Cardiac atrium fibroblast (primary cell): ENCODE measurements around the gene TAS2R4. TPM values are rescaled to one million over a fixed set of nuclear protein-coding genes. Genes with fewer than 3 reads are reported as not detected.

Experiments
- total RNA-seq: library from RNA; depleted of rRNA; stranded (reverse); fragments of >200 nt; gene quantifications from 2 replicates; pipeline ENCODE4 v1.2.3, GENCODE V29; 2015

Gene TAS2R4, protein sequence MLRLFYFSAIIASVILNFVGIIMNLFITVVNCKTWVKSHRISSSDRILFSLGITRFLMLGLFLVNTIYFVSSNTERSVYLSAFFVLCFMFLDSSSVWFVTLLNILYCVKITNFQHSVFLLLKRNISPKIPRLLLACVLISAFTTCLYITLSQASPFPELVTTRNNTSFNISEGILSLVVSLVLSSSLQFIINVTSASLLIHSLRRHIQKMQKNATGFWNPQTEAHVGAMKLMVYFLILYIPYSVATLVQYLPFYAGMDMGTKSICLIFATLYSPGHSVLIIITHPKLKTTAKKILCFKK
- total RNA-seq, result under 0.01 and 0.16 TPM in 2 replicates

GRCh38 chr7:141776374-141776773, at the start of gene TAS2R4:
TSS of gene TAS2R4 (plus strand) at chr7:141776674. CDS start at chr7:141778489, 1,815 bp downstream.

DNA sequence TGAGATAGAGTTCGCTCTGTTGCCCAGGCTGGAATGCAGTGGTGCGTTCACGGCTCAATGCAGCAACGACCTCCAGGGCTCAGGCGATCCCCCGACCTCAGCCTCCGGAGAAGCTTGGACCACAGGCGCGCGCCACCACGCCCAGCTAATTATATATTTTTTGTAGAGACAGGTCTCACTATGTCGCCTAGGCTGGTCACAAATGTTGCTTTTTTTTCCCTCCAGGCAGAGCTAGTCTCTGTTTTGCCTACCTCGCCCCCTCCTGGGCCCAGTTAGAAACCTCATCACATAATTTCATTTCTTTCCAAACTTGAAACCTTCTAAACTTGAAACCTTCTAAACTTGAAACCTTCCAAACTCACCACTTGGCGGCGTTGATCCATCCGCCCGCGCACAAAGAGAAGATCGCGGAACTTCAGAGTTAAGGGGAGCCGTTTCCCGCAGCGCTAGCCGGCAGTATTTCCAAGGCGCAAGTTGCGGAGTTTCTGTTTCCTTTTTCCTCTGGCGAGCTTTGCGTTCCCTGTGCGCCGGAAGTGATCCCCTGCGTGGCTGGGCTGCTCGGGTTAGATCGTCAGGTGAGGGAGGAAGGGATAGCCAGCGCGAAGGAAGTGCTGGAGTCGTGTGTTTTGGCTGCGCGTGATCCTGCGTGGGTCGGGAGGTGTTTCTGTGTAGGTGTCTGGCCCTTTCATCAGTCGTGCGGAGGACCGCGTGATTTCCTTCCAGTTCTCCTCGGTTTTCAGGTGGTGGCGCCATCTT, 38.5 kb upstream of the TAS2R4 start, which contains the start of gene SSBP1:
Gene SSBP1, plus strand, starts transcription at position 523 of the 756 bp plus-strand sequence. CDS start 809 bp downstream, outside the sequence.

DNA sequence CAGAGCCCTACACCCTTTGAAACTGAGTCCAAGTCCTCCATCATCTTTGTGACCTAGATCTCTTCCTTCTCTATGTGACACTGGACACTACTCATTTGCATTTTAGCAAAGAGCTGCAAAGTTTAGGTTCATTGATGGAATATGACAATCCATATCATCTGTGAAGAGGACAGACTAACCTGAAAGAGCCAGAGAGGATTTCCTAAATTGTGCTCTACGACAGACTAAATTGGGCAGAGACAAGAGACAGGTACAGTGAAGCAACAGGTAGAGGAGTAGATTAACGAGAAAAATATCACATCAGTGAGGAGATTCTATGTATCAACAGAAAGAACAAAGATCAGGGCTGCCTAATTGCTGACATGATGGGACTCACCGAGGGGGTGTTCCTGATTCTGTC, 12.7 kb upstream of the TAS2R4 start, which contains the start of gene TAS2R3:
Gene TAS2R3, plus strand, starts transcription at position 301 of the 400 bp plus-strand sequence. Its CDS starts 62 bp downstream, at position 363.

DNA sequence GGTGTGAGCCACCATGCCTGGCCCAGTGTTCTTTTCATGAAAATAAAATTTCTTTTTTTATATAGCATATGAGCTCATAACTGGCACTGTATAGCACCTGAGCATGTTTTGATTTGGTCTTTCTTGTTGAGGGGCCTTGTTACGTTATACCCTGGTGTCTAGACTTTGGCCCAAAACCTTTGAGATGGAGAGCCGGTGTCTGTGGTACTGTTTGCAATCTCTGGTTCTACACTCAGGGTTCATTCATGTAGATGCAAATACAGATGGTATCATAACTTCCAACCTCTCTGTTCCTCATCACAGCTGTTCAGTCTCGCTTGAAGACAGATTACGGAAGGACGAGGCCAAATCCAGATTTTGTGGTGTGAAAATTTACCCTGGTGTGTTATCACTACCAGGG, 13.4 kb downstream of the TAS2R4 start, which contains the start of gene TAS2R5:
Gene TAS2R5, plus strand, starts transcription at position 301 of the 400 bp plus-strand sequence. CDS start 145 bp downstream, outside the sequence.

Other genes starting within 250 kb of the TAS2R4 start
- 20.6 and 28.0 TPM in 2 replicates for gene AGK, start 225.3 kb upstream of the TAS2R4 start, total RNA-seq
- 3.8 and 4.4 TPM in 2 replicates for gene DENND11, start 74.5 kb upstream of the TAS2R4 start, total RNA-seq
- gene WEE2, start 68.3 kb upstream of the TAS2R4 start, total RNA-seq, result not detected in 2 replicates
- gene SSBP1, start 38.3 kb upstream of the TAS2R4 start, total RNA-seq, result 170 and 180 TPM in 2 replicates
- not detected in 2 replicates for gene TAS2R3, start 12.6 kb upstream of the TAS2R4 start, total RNA-seq
- gene TAS2R5, start 13.5 kb downstream of the TAS2R4 start, total RNA-seq, result 0.16 and 2.7 TPM in 2 replicates
- gene PRSS37, start 64.8 kb downstream of the TAS2R4 start, total RNA-seq, result not detected in 2 replicates
- gene OR9A4, start 139.7 kb downstream of the TAS2R4 start, total RNA-seq, result not detected in 2 replicates
- not detected in 2 replicates for gene CLEC5A, start 170.3 kb downstream of the TAS2R4 start, total RNA-seq
- gene TAS2R38, start 197.1 kb downstream of the TAS2R4 start, total RNA-seq, result not detected in 2 replicates
- gene MGAM, start 219.2 kb downstream of the TAS2R4 start, total RNA-seq, result 0.16 TPM in 1 of 2 replicates, not detected in the other